Measurements from ENCODE around the gene CORO2A.

CORO2A gene

DNA sequence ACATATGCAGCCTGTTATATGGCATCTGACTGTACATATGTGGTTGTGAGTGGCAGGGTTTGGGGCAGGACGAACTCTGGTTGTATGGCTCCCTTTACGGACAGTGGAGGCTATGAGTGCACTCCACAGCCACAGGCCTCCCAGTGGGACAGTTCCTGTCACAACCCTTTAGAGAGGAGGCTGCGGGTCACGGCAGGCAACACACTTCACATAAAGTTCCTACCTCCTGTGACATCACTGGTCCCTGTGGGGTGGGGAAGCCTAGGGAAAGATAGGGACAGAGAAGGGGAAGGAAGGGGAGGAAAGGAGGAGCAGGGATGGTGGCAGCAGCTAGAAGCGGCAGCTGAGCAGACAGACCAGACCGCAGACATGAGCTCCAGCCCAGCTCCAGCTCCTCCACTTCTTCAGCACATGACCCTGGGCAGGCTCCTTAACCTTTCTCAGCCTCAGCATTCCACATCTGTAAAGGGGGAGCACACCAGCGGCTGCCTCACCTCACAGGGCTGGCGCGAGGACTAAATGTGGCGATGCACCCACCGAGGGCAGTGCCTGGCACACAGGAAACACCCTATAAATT lies 27.4 kb upstream of the CORO2A start:
- TF ChIP-seq, protein P1, sequence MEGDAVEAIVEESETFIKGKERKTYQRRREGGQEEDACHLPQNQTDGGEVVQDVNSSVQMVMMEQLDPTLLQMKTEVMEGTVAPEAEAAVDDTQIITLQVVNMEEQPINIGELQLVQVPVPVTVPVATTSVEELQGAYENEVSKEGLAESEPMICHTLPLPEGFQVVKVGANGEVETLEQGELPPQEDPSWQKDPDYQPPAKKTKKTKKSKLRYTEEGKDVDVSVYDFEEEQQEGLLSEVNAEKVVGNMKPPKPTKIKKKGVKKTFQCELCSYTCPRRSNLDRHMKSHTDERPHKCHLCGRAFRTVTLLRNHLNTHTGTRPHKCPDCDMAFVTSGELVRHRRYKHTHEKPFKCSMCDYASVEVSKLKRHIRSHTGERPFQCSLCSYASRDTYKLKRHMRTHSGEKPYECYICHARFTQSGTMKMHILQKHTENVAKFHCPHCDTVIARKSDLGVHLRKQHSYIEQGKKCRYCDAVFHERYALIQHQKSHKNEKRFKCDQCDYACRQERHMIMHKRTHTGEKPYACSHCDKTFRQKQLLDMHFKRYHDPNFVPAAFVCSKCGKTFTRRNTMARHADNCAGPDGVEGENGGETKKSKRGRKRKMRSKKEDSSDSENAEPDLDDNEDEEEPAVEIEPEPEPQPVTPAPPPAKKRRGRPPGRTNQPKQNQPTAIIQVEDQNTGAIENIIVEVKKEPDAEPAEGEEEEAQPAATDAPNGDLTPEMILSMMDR (conservative IDR thresholded peaks at IDR 0.05; ENCODE audit: low read depth, low read length), result no peak
- DNase-seq (ENCODE audit: low read depth), result no peak
- H3K4me3 ChIP-seq (ENCODE audit: low read depth, low read length), result no peak overlapping the region

DNA sequence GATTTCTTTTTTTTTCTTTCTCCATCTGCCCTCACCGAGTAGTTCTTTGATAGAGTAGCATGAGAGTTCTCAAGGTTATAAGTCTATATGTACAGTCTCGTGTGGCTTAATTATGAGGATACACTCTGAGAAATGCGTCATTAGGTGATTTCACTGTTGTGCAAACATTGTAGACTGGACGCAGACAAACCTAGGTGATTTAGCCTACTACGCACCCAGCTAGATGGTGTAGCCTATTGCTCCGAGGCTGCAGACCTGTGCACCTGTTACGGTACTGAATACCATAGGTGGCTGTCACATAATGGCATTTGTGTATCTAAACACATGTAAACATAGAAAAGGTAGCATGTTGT lies 26.9 kb upstream of the CORO2A start:
- no peak overlapping the region for H3K4me3 ChIP-seq (ENCODE audit: low read depth, low read length)
- TF ChIP-seq, protein P1 (conservative IDR thresholded peaks at IDR 0.05; ENCODE audit: low read depth, low read length), result no peak
- no peak for DNase-seq (ENCODE audit: low read depth)

DNA sequence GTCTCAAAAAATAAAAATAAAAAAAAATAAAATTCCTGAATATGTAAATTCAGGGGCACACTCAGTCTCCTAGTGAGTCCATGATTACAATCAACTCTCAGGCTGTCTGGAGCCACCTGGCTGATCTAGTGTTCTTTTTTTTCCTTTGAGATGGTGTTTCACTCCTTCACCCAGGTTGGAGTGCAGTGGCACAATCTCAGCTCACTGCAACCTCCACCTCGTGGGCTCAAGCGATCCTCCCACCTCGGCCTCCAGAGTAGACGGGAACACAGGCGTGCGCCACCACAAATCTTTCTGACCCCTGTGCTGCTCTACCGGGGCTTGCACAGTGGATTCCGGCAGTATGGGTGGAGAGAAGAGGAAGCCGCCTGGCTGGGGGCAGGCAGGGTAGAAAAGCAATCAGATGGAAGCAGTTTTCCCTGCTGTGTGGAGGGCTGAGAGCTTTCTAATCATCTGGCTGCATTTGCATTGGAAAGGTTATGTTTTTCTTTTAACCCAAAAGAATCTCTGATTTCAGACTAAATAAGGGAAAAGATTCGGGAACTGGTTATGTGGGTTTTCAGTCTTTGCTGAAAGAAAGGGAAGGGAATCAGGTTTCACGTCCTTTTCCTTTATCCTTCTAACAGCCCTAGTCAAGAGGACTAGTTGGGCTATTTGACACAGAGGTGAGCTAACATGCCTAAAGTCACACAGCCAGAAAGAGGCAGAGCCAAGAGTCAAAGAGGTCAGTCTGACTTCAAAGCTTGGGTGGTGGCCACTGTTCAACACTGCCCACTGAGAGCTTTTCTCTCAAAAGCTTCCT lies 26.3 kb upstream of the CORO2A start:
- no peak overlapping the region for H3K4me3 ChIP-seq (ENCODE audit: low read depth, low read length)
- peak; percentile 53 for DNase-seq (ENCODE audit: low read depth)
- TF ChIP-seq, protein P1 (conservative IDR thresholded peaks at IDR 0.05; ENCODE audit: low read depth, low read length), result no peak

DNA sequence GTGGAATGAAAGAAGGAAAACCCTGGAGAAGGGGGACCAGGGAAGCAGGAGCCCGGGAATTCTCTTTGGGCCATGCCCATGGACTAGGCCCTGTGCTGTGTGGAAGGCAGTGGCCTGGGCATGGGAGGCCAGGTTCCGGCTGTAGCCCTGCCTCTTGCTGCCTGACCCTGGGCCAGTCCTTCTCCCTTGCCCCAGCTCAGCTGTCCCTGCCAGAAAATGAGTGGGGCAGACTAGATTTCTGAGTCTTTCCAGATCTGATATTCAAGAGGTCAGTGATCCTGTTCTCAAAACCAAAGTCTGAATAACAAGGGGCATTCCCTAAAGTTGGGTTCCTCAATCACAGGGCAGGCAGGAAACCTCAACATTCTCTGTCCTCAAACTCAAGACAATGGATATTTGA lies 24.8 kb upstream of the CORO2A start:
- no peak for DNase-seq (ENCODE audit: low read depth)
- TF ChIP-seq, protein P1 (conservative IDR thresholded peaks at IDR 0.05; ENCODE audit: low read depth, low read length), result no peak
- H3K4me3 ChIP-seq (ENCODE audit: low read depth, low read length), result no peak overlapping the region

DNA sequence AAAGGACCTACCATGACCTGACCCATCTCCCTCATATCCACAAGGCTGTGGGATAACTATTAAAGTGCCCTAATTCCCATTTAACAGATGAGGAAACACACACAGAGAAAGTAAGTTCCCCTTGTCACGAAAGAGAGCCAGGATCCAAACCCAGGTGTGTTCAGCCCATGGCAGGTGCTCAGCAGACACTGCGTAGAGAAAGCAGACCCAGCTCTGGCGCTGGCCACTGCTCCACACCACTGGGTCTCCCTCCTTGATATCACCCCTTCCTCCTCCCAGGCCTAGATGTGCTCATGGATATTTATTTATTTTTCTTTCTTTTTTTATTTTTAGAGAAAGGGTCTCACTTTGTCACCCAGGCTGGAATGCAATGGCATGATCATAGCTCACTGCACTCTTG lies 24.0 kb upstream of the CORO2A start:
- H3K4me3 ChIP-seq (ENCODE audit: low read depth, low read length), result no peak overlapping the region
- DNase-seq (ENCODE audit: low read depth), result no peak
- TF ChIP-seq, protein P1 (conservative IDR thresholded peaks at IDR 0.05; ENCODE audit: low read depth, low read length), result no peak

DNA sequence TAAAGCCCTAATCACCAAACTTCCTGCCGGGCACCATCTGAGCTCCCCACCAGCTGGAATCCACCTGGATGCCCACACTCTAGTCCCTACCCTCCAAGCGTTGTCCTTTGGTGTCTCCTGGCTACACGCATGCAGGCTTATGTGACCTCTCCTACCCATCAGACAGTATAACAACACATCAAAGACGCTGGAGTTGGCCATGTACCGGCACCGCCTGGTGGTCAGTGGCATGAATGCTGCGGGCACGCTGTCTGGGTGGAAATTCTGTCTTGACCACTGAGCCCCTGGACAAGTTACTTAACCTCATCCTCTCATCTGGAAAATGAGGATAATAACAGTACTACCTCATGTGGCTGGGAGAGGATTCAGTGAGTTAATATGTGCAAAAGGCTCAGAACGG lies 23.4 kb upstream of the CORO2A start:
- TF ChIP-seq, protein P1 (conservative IDR thresholded peaks at IDR 0.05; ENCODE audit: low read depth, low read length), result peak; percentile 52
- no peak for DNase-seq (ENCODE audit: low read depth)
- H3K4me3 ChIP-seq (ENCODE audit: low read depth, low read length), result no peak overlapping the region

DNA sequence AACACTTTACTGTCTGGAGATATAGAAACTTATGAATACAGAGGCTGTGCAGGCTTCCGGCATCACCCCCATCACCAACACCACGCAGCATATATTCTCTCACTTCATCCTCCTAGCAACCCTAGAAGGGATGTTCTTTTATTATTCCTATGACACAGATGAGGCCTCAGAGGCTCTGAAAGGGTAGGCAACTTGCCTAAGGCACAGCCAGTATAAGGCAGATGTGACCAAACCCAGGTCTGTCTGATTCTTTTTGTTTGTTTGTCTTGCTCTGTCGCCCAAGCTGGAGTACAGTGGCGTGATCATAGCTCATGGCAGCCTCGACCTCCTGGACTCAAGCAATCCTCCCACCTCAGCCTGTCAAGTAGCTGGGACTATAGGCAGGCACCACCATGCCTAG lies 22.8 kb upstream of the CORO2A start:
- DNase-seq (ENCODE audit: low read depth), result no peak
- no peak overlapping the region for H3K4me3 ChIP-seq (ENCODE audit: low read depth, low read length)
- TF ChIP-seq, protein P1 (conservative IDR thresholded peaks at IDR 0.05; ENCODE audit: low read depth, low read length), result no peak

All from choroid plexus epithelial cell (primary cell).